OCI-LY3 (cell line): Measurements from ENCODE around the gene ROBO1.

ENCODE experiments used
- EZH2phosphoT487 ChIP-seq: fragments of 200-600 bp; shearing (Covaris generic); IDR thresholded peaks from 2 replicates; pipeline ENCODE4 v1.6.1; 2018; ENCODE audit warnings: antibody characterized with exemption, mixed run types, low read depth
- TF ChIP-seq, protein P1 (sequence below): fragments of 200-600, 300-600 bp; sonication (generic); IDR thresholded peaks from 2 replicates; pipeline ENCODE4 v1.5.1; 2014; ENCODE audit warnings: antibody characterized with exemption, low read length, low read depth

DNA sequence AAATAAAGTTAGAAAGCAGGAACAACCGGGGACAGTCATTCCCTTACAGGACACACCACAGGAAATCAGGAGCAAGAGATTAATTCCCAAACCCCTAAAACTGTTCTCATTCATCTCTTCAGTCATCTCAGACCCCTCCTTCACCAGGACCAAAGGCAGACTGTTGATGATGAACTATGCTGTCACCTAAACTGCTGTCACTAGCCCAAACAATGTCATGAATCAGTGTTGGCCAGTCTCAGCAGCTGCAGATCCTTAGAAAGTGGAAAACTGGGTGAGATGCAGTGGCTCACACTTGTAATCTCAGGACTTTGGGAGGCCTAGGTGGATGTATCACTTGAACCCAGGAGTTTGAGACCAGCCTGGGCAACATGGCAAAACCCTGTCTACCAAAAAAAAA is 909.6 kb downstream of the ROBO1 start:
- TF ChIP-seq, protein P1, sequence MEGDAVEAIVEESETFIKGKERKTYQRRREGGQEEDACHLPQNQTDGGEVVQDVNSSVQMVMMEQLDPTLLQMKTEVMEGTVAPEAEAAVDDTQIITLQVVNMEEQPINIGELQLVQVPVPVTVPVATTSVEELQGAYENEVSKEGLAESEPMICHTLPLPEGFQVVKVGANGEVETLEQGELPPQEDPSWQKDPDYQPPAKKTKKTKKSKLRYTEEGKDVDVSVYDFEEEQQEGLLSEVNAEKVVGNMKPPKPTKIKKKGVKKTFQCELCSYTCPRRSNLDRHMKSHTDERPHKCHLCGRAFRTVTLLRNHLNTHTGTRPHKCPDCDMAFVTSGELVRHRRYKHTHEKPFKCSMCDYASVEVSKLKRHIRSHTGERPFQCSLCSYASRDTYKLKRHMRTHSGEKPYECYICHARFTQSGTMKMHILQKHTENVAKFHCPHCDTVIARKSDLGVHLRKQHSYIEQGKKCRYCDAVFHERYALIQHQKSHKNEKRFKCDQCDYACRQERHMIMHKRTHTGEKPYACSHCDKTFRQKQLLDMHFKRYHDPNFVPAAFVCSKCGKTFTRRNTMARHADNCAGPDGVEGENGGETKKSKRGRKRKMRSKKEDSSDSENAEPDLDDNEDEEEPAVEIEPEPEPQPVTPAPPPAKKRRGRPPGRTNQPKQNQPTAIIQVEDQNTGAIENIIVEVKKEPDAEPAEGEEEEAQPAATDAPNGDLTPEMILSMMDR = no peak
- TF ChIP-seq EZH2phosphoT487 = no peak
